COLO668 (cell line): ENCODE results near the gene TUBA4A.
"Not testable (repeated sequence)": the region's sequence is repeated elsewhere in the genome, so short reads cannot be mapped to it uniquely, and the experiment has no call there.

Experiments used
- DNase-seq: peaks from one replicate; lab custom pipeline; 2025; ENCODE audit not compliant: unreplicated experiment; lab: John Stamatoyannopoulos, UW

TUBA4A gene

GRCh38 chr2:219287116-219287440 lies 33.4 kb upstream of the TUBA4A start:
- not testable (repeated sequence) for DNase-seq

GRCh38 chr2:219286436-219287115 lies 32.9 kb upstream of the TUBA4A start:
- DNase-seq = no peak

- DNase-seq = no peak
These were observed 32.2 kb upstream of the TUBA4A start for GRCh38 chr2:219285894-219286425.

GRCh38 chr2:219285373-219285735 lies 31.6 kb upstream of the TUBA4A start:
- DNase-seq = no peak

- no peak for DNase-seq
These were observed 31.0 kb upstream of the TUBA4A start for GRCh38 chr2:219284501-219285372.

GRCh38 chr2:219282943-219283581 lies 29.3 kb upstream of the TUBA4A start:
- no peak for DNase-seq

GRCh38 chr2:219282375-219282774 lies 28.7 kb upstream of the TUBA4A start:
- DNase-seq = no peak

- DNase-seq = no peak
These were observed 27.9 kb upstream of the TUBA4A start for GRCh38 chr2:219281588-219281987.

- no peak for DNase-seq
These were observed 26.9 kb upstream of the TUBA4A start for GRCh38 chr2:219280651-219281050.

GRCh38 chr2:219279916-219280516 lies 26.3 kb upstream of the TUBA4A start:
- DNase-seq = no peak

- DNase-seq = peak; percentile 99
These were observed 25.6 kb upstream of the TUBA4A start, which contains the start of gene DNAJB2 for GRCh38 chr2:219279151-219279915. TSS of gene DNAJB2 (plus strand) at chr2:219279366. CDS start at chr2:219279834, 468 bp downstream.

GRCh38 chr2:219278655-219279150 lies 25.0 kb upstream of the TUBA4A start:
- DNase-seq = no peak

GRCh38 chr2:219277703-219278654 lies 24.3 kb upstream of the TUBA4A start:
- DNase-seq = peak; percentile 73

- DNase-seq = no peak
These were observed 20.7 kb upstream of the TUBA4A start for GRCh38 chr2:219274361-219274921.

GRCh38 chr2:219273937-219274336 lies 20.2 kb upstream of the TUBA4A start:
- DNase-seq = no peak

GRCh38 chr2:219272995-219273394 lies 19.3 kb upstream of the TUBA4A start:
- no peak for DNase-seq

- DNase-seq = no peak
These were observed 18.6 kb upstream of the TUBA4A start for GRCh38 chr2:219272356-219272755.

GRCh38 chr2:219271021-219271420 lies 17.3 kb upstream of the TUBA4A start:
- DNase-seq = no peak

GRCh38 chr2:219270055-219270372 lies 16.3 kb upstream of the TUBA4A start:
- no peak for DNase-seq
